Measurements from ENCODE around the gene IFT172.

The IFT172 gene

GRCh38 chr2:27501042-27501441, 11.5 kb upstream of the IFT172 start:
- DNase-seq (ENCODE audit: low spot score), result no peak
- no peak for TF ChIP-seq CTCF (IDR thresholded peaks at IDR 0.05)
- H3K27ac ChIP-seq, result no peak overlapping the region
- no peak overlapping the region for H3K4me3 ChIP-seq

- no peak overlapping the region for H3K27ac ChIP-seq
- H3K4me3 ChIP-seq, result no peak overlapping the region
- TF ChIP-seq CTCF (IDR thresholded peaks at IDR 0.05), result no peak
- no peak for DNase-seq (ENCODE audit: low spot score)
Observed at GRCh38 chr2:27498975-27499374, 9.4 kb upstream of the IFT172 start.

GRCh38 chr2:27497288-27497627, 7.7 kb upstream of the IFT172 start:
- TF ChIP-seq CTCF (IDR thresholded peaks at IDR 0.05), result no peak
- no peak for DNase-seq (ENCODE audit: low spot score)
- Histone ChIP-seq H3K27ac (no peak overlapping the region), H3K4me3 (no peak overlapping the region)

GRCh38 chr2:27496357-27497287, 7.1 kb upstream of the IFT172 start, which contains the start of gene GCKR:
Gene GCKR, plus strand, starts transcription at chr2:27496839. Its CDS starts 66 bp downstream, at chr2:27496905.
- DNase-seq (ENCODE audit: low spot score), result no peak
- TF ChIP-seq CTCF (IDR thresholded peaks at IDR 0.05), result no peak
- H3K4me3 ChIP-seq, result no peak within 1 kb of the TSS
- H3K27ac ChIP-seq, result no peak within 1 kb of the TSS

GRCh38 chr2:27495840-27496356, 6.4 kb upstream of the IFT172 start:
- TF ChIP-seq CTCF (IDR thresholded peaks at IDR 0.05), result no peak
- H3K27ac ChIP-seq, result no peak overlapping the region
- DNase-seq (ENCODE audit: low spot score), result no peak
- H3K4me3 ChIP-seq, result no peak overlapping the region

DNA sequence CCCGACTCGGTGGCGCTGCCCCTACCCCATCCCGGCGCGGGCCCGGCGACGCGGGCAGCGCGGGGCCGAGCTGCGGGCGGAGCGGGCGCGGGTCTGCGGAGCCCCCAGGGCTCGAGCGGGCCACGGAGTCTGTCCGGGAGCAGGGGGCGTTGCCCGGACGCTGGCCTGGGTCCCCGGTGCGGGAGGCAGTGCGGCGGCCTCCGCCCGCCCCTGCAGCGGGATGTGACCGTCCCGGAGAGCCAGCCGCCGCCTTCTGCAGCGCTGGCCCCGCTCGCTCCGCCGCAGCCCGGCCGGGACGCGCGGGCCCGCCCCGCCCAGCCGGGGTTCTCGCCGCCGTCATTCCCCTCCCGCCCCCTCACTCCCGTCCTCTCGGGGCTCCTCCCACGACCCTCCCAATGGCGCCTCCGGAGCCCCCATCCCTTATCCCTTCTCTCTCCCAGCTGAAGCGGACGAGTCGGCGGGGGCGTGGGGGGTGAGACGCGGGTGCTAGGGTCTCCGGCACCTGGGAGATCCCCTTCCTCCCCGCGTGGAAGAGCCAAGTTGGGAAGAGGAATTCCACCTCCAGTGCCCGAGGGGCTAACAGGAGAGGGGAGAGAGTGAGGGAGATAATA, 5.5 kb upstream of the IFT172 start, which contains the start of gene FNDC4:
Gene FNDC4 (minus strand): TSS at position 257 of the 611 bp plus-strand sequence. CDS start 521 bp downstream, outside the sequence.
- Histone ChIP-seq H3K27ac (peak within 1 kb of the TSS; percentile 79 to 90), H3K4me3 (peak within 1 kb of the TSS; percentile 95)
- no peak for TF ChIP-seq CTCF (IDR thresholded peaks at IDR 0.05)
- DNase-seq (ENCODE audit: low spot score), result no peak
